NCI-H2081 (cell line): ENCODE data around the gene AMZ1.

Experiments
- DNase-seq, 2 experiments: peaks; one replicate each; lab custom pipeline; 2025; lab: John Stamatoyannopoulos, UW

The AMZ1 gene

GRCh38 chr7:2754086-2754485 is 66.1 kb downstream of the AMZ1 start:
- DNase-seq, result no peak

GRCh38 chr7:2754912-2755311 is 66.9 kb downstream of the AMZ1 start:
- no peak for DNase-seq

GRCh38 chr7:2755531-2755930 is 67.5 kb downstream of the AMZ1 start:
- no peak for DNase-seq

- DNase-seq, result no peak
Observed at GRCh38 chr7:2757361-2757903, 69.4 kb downstream of the AMZ1 start.

- DNase-seq, result no peak
Observed at GRCh38 chr7:2757904-2758672, 70.1 kb downstream of the AMZ1 start.

- DNase-seq, result no peak
Observed at GRCh38 chr7:2758673-2759616, 70.9 kb downstream of the AMZ1 start.

GRCh38 chr7:2759736-2760097 is 71.7 kb downstream of the AMZ1 start:
- peak; percentile 5 to 18 for DNase-seq

GRCh38 chr7:2760098-2760889 is 72.3 kb downstream of the AMZ1 start:
- DNase-seq, result no peak

- DNase-seq, result no peak
Observed at GRCh38 chr7:2761131-2761624, 73.2 kb downstream of the AMZ1 start.

GRCh38 chr7:2761801-2762497 is 73.9 kb downstream of the AMZ1 start:
- DNase-seq, result no peak

GRCh38 chr7:2763597-2763996 is 75.6 kb downstream of the AMZ1 start:
- DNase-seq, result no peak

GRCh38 chr7:2764621-2765020 is 76.6 kb downstream of the AMZ1 start:
- no peak for DNase-seq
